ENCODE measurements around the gene PRR22.
"Not testable (repeated sequence)": the region's sequence is repeated elsewhere in the genome, so short reads cannot be mapped to it uniquely, and the experiment has no call there.

The PRR22 gene

DNA sequence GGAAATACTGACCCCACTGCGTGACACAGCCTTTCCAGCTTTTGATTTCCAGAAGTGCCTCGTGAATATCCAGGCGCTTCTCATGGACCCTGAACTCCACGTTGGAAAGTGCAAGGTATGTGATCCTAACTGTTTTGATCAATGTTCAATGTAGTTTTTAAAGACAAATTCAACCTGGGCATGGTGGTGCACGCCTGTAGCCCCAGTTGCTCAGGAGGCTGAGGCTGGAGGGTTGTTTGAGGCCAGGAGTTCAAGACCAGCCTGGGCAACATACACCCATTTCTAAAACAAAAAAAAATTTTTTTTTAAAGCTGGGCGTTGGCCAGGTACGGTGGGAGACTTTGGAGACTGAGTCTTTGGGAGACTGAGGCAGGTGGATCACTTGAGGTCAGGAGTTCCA is 32.8 kb downstream of the PRR22 start:
- DNase-seq (ENCODE audit: low read depth) = no peak

DNA sequence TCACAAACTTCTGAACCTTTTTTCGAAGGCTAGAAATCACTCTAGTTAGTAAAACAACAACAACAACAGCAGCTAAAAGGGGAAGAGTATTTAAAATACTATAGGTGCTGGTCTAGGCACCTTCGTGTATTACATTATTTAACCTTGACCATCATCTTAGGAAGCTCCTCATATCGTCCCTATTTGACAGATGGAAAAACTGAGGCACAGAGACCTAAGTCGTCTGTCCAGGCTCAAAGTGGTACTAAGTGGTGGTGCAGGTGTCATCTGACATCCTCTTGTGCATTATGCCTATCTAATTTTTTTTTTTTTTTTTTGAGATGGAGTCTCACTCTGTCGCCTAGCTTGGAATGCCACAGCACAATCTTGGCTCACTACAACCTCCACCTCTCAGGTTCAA is 35.0 kb downstream of the PRR22 start:
- no peak for DNase-seq (ENCODE audit: low read depth)

DNA sequence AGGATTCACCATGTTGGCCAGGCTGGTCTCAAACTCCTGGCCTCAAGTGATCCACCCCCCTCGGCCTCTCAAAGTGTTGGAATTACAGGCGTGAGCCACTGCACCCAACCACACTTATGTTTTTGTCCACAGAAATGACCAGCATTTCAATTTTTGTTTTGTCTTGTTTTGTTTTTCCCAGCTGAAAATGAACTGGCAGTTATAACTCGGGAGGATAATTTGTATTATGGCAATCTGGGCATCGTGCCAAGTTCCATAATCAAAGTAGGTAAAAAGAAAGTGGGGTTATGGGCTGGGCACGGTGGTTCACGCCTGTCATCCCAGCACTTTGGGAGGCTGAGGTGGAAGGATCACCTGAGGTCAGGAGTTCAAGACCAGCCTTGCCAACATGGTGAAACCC is 35.6 kb downstream of the PRR22 start:
- DNase-seq (ENCODE audit: low read depth) = not testable (repeated sequence)

DNA sequence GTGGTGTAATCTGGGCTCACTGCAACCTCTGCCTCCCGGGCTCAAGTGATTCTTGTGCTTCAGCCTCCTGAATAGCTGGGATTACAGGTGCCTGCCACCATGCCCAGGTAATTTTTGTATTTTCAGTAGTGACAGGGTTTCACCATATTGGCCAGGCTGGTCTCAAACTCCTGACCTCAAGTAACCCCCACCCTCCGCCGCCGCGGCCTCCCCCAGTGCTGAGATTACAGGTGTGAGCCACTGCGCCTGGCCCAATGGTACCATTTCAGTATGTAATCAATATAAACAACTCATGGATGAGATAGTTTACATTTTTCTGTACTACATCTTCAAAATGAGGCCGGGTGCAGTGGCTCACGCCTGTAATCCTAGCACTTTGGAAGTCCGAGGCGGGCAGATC is 39.5 kb downstream of the PRR22 start:
- not testable (repeated sequence) for DNase-seq (ENCODE audit: low read depth)

DNA sequence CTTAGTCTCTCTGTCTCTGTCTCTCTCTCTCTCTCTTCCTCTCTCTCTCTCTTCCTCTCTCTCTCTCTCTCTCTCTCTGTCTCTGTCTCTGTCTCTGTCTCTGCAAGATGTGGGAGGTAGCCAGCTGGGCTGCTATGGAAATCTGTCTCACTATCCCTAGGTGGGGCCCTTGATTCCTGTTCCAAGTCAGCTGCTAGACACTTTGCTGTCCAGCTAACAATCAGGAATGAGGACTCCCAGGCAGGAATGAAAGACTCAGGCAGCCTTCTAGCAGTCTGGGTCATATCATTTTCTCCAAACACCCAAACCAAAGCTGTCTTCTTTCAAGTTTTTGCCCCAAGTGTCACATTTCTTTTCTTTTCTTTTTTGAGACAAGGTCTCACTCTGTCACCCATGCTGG is 40.9 kb downstream of the PRR22 start:
- DNase-seq (ENCODE audit: low read depth) = no peak

DNA sequence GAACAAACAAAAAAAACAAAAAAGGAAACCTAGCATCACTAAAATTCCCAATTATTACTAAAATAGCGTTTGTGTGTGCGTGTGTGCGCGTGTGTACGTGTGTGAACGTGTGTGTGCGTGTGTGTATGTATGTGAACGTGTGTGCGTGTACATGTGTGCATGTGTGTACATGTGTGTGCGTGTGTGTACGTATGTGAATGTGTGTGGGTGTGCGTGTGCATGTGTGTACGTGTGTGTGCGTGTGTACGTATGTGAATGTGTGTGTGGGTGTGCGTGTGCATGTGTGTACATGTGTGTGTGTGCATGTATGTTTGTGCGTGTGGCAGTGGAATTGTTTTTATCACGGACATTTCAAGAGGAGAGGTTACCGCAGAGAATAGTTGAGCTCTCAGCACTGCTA is 42.5 kb downstream of the PRR22 start:
- no peak for DNase-seq (ENCODE audit: low read depth)

DNA sequence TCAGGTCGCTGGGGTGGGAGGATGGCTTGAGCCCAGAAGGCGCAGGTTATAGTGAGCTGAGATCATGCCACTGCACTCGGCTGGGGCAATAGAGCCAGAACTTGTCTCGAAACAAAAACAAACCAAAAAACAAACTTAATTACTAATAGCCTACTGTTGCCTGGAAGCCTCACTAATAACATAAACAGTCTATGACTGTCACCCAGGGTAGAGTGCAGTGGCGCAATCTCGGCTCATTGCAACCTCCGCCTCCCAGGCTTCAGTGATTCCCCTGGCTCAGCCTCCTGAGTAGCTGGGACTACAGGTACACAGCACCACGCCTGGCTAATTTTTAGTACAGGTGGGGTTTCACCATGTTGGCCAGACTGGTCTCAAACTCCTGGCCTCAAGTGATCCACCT is 46.1 kb downstream of the PRR22 start:
- DNase-seq (ENCODE audit: low read depth) = no peak

DNA sequence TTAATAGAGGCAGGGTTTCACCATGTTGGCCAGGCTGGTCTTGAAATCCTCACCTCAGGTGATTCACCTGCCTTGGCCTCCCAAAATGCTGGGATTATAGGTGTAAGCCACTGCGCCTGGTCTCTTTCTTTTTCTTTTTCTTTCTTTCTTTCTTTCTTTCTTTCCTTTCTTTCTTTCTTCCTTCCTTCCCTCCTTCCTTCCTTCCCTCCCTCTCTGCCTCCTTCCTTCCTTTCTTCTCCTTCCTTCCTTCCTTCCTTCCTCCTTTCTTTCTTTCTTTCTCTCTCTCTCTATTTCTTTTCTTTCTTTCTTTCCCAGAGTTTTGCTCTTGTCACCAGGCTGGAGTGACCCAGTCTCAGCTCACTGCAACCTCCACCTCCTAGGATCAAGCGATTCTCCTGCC is 51.4 kb downstream of the PRR22 start:
- not testable (repeated sequence) for DNase-seq (ENCODE audit: low read depth)

All from T follicular helper cell (primary cell).